ENCODE data around the gene RESP18.

RESP18 gene

DNA sequence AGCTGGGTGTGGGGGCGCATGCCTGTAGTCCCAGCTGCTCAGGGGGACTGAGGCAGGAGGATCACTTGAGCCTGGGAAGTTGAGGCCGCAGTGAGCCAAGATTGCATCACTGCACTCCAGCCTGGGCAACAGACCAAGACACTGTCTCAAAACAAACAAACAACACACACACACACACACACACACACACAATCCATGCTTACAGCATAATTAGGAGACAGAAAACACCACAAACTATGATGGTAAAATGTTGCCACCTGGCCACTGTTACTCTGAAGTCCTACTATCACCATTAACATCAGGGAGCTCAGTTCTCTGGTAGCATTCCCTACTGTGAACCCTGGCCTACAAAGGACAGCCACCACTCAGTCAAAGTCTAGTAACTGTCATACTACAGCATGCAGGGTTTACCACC, 36.9 kb upstream of the RESP18 start (continued):
- TF ChIP-seq GLI2 (tag by site-specific recombination; IDR thresholded peaks at IDR 0.05; ENCODE audit: borderline replicate concordance, low read depth) (no peak), YY2 (tag by site-specific recombination; IDR thresholded peaks at IDR 0.05) (peak; percentile 69; the same call in 1 of the 2 replicates), ZNF184 (tag by site-specific recombination; IDR thresholded peaks at IDR 0.05) (no peak), ZNF114 (tag by site-specific recombination; IDR thresholded peaks at IDR 0.05) (no peak), ZNF560 (tag by site-specific recombination; IDR thresholded peaks at IDR 0.05; ENCODE audit: borderline replicate concordance) (no peak), IKZF3 (tag by site-specific recombination; IDR thresholded peaks at IDR 0.05) (no peak), GLIS1 (tag by site-specific recombination; IDR thresholded peaks at IDR 0.05) (0 out of 2 replicates have a peak, but pooled peaks have one; percentile 16), HOXC10 (CRISPR knock-in tag; IDR thresholded peaks at IDR 0.05) (no peak), ZNF600 (tag by site-specific recombination; IDR thresholded peaks at IDR 0.05) (peak; percentile 67), ZNF776 (tag by site-specific recombination; IDR thresholded peaks at IDR 0.05; ENCODE audit: borderline replicate concordance) (peak; percentile 95), GLIS2 (tag by site-specific recombination; IDR thresholded peaks at IDR 0.05) (no peak), ZNF202 (tag by site-specific recombination; IDR thresholded peaks at IDR 0.05; ENCODE audit: borderline replicate concordance) (no peak), ZNF175 (tag by site-specific recombination; IDR thresholded peaks at IDR 0.05) (no peak), ZNF658 (tag by site-specific recombination; IDR thresholded peaks at IDR 0.05) (no peak), ZNF292 (tag by site-specific recombination; IDR thresholded peaks at IDR 0.05; ENCODE audit: borderline replicate concordance, low read depth) (no peak), ZNF654 (tag by site-specific recombination; IDR thresholded peaks at IDR 0.05; ENCODE audit: low read depth) (no peak), ZEB2 (tag by site-specific recombination; IDR thresholded peaks at IDR 0.05) (peak; percentile 81), ZNF169 (tag by site-specific recombination; IDR thresholded peaks at IDR 0.05) (peak; percentile 85; the same call in 1 of the 2 replicates), ZBTB1 (tag by site-specific recombination; IDR thresholded peaks at IDR 0.05) (no peak), ZNF335 (tag by site-specific recombination; conservative IDR thresholded peaks at IDR 0.05) (peak; percentile 67), FEZF1 (tag by site-specific recombination; IDR thresholded peaks at IDR 0.05) (0 out of 2 replicates have a peak, but pooled peaks have one; percentile 56), ZSCAN30 (tag by site-specific recombination; IDR thresholded peaks at IDR 0.05) (no peak), ZNF221 (tag by site-specific recombination; IDR thresholded peaks at IDR 0.05; ENCODE audit: borderline replicate concordance) (no peak), SP2 (tag by site-specific recombination; IDR thresholded peaks at IDR 0.05) (no peak), ZNF626 (tag by site-specific recombination; IDR thresholded peaks at IDR 0.05) (no peak), ZNF791 (tag by site-specific recombination; IDR thresholded peaks at IDR 0.05) (no peak), TRIM28 (IDR thresholded peaks at IDR 0.05; ENCODE audit: borderline replicate concordance, low read length) (no peak), ZNF837 (tag by site-specific recombination; IDR thresholded peaks at IDR 0.05) (0 out of 2 replicates have a peak, but pooled peaks have one; percentile 82), ZNF155 (tag by site-specific recombination; IDR thresholded peaks at IDR 0.05) (no peak), ZNF529 (tag by site-specific recombination; IDR thresholded peaks at IDR 0.05; ENCODE audit: insufficient replicate concordance) (no peak), ZNF707 (tag by site-specific recombination; IDR thresholded peaks at IDR 0.05) (no peak), ZNF473 (tag by site-specific recombination; IDR thresholded peaks at IDR 0.05) (peak; percentile 85), ZNF248 (tag by site-specific recombination; IDR thresholded peaks at IDR 0.05) (peak; percentile 60; the same call in 1 of the 2 replicates), ZNF677 (tag by site-specific recombination; IDR thresholded peaks at IDR 0.05) (no peak), ZNF132 (tag by site-specific recombination; IDR thresholded peaks at IDR 0.05; ENCODE audit: borderline replicate concordance) (no peak), ZXDB (tag by site-specific recombination; IDR thresholded peaks at IDR 0.05) (peak; percentile 80)
- TF ChIP-seq, protein P1, sequence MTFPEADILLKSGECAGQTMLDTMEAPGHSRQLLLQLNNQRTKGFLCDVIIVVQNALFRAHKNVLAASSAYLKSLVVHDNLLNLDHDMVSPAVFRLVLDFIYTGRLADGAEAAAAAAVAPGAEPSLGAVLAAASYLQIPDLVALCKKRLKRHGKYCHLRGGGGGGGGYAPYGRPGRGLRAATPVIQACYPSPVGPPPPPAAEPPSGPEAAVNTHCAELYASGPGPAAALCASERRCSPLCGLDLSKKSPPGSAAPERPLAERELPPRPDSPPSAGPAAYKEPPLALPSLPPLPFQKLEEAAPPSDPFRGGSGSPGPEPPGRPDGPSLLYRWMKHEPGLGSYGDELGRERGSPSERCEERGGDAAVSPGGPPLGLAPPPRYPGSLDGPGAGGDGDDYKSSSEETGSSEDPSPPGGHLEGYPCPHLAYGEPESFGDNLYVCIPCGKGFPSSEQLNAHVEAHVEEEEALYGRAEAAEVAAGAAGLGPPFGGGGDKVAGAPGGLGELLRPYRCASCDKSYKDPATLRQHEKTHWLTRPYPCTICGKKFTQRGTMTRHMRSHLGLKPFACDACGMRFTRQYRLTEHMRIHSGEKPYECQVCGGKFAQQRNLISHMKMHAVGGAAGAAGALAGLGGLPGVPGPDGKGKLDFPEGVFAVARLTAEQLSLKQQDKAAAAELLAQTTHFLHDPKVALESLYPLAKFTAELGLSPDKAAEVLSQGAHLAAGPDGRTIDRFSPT (tag by site-specific recombination; IDR thresholded peaks at IDR 0.05) = peak; percentile 35; the same call in 1 of the 2 replicates
- TF ChIP-seq, protein P2, sequence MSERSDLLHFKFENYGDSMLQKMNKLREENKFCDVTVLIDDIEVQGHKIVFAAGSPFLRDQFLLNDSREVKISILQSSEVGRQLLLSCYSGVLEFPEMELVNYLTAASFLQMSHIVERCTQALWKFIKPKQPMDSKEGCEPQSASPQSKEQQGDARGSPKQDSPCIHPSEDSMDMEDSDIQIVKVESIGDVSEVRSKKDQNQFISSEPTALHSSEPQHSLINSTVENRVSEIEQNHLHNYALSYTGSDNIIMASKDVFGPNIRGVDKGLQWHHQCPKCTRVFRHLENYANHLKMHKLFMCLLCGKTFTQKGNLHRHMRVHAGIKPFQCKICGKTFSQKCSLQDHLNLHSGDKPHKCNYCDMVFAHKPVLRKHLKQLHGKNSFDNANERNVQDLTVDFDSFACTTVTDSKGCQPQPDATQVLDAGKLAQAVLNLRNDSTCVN (tag by site-specific recombination; optimal IDR thresholded peaks at IDR 0.05) = no peak
- TF ChIP-seq, protein P3, sequence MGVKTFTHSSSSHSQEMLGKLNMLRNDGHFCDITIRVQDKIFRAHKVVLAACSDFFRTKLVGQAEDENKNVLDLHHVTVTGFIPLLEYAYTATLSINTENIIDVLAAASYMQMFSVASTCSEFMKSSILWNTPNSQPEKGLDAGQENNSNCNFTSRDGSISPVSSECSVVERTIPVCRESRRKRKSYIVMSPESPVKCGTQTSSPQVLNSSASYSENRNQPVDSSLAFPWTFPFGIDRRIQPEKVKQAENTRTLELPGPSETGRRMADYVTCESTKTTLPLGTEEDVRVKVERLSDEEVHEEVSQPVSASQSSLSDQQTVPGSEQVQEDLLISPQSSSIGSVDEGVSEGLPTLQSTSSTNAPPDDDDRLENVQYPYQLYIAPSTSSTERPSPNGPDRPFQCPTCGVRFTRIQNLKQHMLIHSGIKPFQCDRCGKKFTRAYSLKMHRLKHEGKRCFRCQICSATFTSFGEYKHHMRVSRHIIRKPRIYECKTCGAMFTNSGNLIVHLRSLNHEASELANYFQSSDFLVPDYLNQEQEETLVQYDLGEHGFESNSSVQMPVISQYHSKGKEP (tag by site-specific recombination; IDR thresholded peaks at IDR 0.05) = no peak

Measured in HEK293 (cell line).